Astrocyte (in vitro differentiated cells and primary cell): Measurements from ENCODE around the gene SLX4.

ENCODE experiments used
- CTCF ChIP-seq: IDR thresholded peaks from 2 replicates; pipeline ENCODE4 v1.5.1; 2011; ENCODE audit warnings: low read depth, mild to moderate bottlenecking, inconsistent platforms, low read length, moderate library complexity; ENCODE audit not compliant: insufficient read depth
- EZH2 ChIP-seq: IDR thresholded peaks from 2 replicates; pipeline ENCODE4 v1.6.1; 2012; ENCODE audit warnings: mild to moderate bottlenecking, low read length, inconsistent platforms; ENCODE audit not compliant: insufficient read depth

DNA sequence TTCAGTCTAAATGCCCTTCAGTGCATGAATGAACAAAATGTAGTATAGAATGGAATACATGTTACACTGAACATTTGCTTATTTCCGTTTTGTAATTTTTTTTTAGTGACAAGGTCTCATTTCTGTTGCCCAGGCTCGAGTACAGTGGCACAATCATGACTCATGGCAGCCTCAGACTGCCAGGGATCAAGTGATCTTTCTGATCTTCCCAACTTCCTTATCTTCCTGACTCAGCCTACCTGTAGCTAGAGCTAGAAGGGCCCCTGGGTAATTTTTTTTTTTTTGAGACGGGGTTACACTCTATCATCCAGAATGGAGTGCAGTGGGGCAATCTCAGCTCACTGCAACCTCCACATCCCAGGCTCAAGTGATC, 7.3 kb upstream of the SLX4 start:
- TF ChIP-seq CTCF (no peak), EZH2 (no peak)
